NCI-H460 (cell line): ENCODE data around the gene MDM2. TPM values are rescaled to one million over a fixed set of nuclear protein-coding genes. Genes with fewer than 3 reads are reported as not detected.
A peak's percentile ranks its signal among the peaks of the same experiment; 100 is the strongest.
"Not testable (repeated sequence)": the region's sequence is repeated elsewhere in the genome, so short reads cannot be mapped to it uniquely, and the experiment has no call there.

Experiments
- DNase-seq: peaks from one replicate; pipeline ENCODE4 v3.0.0-alpha.2; 2016; ENCODE audit warnings: low read depth; ENCODE audit errors: extremely low read depth
- total RNA-seq: library from RNA; depleted of rRNA; stranded (reverse); fragments of >200 nt; shearing (Covaris generic); gene quantifications from 2 replicates; pipeline ENCODE4 v1.2.3, GENCODE V29; 2014

Gene MDM2
- total RNA-seq, 1 experiment from 2014 or later: 190 TPM

DNA sequence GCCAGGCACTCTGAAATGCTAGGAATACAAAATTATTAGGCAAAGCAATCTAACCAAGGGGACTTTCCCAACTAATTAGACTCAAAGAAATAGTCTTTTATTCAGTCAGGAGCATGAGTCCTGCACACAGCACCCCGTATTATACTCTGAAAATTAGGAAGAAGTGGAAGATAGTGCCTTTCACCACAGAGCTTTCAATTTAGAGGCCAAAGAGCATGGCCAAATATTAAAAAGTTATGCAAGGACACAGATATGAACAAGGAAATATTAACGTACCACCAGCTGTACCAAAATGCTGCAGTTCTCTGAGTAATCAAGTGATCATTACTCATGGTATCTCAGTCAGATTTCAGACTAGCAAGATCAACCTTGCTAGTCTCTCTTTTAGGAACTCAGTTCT is 22.6 kb upstream of the MDM2 start:
- no peak for DNase-seq

DNA sequence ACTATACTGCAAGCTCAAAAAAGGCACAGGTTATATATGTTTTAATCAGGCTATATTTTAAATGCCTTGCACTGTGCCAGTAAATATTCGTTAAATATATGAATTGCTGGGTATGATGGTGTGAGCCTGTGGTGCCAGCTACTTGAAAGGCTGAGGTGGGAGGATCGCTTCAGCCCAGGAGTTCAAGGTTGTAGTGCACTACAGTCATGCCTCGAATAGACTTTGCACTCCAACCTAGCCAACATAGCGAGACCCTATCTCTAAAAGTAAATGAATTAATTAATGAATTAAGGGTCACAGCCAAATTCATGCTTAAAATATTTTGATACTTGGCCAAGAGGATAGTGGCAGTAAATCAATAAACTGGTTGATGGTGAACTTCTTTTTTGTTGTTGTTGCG is 22.2 kb upstream of the MDM2 start:
- no peak for DNase-seq

DNA sequence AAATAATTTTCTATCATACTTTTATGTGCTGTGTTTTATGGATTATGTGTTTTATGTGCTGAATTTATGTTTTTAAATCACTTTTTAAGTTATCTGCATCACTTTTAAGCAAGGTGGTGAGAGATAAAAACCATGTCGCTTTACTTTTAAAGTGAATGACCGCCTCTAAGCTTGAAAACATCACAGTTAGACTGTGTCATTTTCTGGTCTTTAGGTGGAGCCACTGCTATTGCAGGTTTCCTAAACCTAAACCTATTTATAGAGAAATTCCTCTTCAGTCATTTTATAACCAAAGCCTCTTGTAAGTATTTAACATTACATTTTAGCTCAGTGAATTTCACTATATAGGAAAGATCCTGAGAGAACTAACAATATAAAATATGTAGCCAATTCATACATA is 21.0 kb upstream of the MDM2 start:
- DNase-seq: peak; percentile 38

DNA sequence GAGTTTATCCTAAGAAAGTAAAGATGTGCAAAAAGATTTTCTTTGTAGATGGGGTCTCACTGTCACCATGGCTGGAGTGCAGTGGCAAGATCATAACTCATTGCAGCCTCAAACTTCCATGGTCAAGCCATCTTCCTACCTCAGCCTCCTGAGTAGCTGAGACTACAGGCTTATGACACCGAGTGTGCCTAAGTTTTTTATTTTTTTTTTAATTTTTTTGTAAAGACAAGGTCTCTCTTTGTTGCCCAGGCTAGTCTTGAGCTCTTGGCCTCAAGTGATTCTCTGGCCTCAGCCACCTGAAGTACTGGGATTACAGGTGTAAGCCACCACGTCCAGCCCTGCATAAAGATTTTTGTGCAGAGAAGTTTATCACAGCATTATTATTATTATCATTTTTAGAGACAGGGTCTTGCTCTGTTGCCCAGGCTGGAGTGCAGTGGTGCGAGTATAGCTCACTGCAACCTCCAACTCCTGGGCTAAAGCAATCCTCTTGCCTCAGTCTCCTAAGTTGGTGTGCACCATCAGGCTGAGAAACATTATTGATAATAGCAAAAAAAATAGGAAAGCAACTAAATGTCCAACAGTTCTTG is 19.3 kb upstream of the MDM2 start:
- no peak for DNase-seq

DNA sequence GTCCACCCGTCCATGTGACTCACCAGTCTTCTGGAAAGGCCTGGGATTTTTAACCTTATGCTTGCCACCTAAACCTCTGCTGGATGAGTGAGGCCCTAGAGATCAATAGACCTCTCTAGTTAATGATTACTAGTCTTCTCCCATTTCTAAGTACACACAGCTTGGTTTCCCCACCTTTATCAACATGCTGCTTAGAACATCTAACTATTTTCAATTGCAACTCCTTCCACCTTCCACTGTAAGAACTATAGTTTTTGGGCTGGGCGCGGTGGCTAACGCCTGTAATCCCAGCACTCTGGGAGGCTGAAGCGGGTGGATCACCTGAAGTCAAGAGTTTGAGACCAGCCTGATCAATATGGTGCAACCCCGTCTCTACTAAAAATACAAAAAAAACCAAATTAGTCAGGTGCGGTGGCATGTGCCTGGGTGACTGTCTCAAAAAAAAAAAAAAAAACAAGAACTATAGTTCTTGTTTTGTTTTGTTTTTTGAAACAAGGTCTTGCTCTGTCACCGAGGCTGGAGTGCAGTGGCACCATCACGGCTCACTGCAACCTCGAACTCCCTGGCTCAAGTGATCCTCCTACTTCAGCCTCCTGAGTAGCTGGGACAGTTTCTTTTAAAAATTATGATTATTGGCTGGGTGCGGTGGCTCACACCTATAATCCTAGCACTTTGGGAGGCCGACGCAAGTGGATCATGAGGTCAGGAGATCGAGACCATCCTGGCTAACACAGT is 18.7 kb upstream of the MDM2 start:
- no peak for DNase-seq

DNA sequence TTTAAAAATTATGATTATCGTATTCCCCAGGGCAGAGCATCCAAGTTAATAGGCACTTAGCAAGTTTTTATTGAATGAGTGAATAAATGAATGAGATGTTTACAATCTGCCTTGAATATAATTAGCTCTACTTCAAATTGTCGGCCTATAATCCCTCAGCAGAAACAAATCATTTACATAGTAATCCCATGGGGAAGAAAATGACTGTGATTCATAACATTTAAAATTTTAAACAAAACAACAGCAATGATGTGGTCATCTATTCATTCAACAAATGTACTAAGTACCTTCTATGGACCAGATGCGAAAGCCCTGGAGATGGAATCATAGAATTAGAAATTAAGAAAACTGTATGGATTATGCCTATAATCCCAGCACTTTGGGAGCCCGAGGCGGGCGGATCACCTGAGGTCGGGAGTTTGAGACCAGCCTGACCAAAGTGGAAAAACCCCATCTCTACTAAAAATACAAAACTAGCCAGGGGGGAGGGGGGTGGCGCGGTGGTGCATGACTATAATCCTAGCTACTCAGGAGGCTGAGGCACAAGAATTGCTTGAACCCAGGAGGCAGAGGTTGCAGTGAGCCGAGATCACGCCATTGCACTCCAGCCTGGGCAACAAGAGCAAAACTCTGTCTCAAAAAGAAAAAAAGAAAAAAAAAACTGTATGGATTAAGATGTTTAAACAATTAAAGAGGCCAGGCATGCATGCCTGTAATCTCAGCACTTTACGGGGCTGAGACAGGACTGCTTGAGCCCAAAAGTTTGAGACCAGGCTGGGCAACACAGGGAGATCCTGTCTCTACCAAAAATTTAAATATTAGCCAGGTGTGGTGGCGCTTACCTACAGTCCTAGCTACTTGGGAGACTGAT is 17.7 kb upstream of the MDM2 start:
- no peak for DNase-seq

DNA sequence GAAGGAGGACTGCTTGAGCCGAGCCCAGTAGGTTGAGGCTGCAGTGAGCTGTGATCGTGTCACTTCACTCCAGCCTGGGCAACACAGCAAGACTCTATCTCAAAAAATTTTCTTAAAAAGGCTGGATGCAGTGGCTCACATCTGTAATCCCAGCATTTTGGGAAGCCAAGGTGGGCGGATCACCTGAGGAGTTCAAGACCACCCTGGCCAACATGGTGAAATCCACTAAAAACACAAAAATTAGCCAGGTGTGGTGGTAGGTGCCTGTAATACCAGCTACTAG is 17.1 kb upstream of the MDM2 start:
- no peak for DNase-seq

DNA sequence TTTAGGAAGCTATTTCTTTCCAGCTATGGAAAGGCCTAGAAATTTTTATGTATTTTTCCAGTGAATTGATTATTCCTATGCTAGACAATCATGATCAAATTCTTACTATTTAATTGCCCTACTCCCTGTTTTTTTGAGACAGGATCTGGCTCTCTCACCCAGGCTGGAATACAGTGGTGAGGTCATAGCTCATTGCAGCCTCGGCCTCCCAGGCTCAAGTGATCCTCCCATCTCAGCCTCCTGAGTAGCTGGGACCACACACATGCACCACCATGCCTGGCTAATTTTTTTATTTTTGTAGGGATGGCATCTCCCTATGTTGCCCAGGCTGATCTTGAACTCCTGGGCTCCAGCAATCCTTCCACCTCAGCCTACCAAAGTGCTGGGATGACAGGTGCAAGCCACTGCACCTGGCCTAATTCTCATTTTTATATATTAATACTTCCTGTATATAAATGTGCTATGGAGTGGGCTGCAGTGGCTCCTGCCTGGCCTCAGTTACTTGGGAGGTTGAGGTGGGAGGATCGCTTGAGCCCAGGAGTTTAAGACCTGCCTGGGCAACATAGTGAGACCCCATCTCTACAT is 16.0 kb upstream of the MDM2 start:
- no peak for DNase-seq

DNA sequence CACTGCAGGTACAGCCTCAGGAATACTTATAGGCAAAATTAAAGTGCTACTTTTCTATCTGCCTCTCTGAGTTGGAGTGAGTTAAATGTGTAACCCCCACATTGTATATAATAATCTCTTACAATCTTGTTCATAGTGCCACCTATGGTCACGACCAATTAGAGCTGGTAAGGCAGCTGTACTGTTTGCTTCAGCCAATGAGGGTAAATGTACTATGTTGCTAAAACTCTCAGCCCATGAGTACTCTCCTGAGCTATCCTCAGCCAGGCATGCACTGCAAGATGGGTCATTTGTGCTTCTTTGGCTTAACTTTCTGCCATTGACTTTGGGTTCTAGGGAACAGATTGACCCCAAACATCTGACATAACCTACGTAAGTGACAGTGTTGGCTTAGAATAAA is 15.0 kb upstream of the MDM2 start:
- peak; percentile 71 for DNase-seq

DNA sequence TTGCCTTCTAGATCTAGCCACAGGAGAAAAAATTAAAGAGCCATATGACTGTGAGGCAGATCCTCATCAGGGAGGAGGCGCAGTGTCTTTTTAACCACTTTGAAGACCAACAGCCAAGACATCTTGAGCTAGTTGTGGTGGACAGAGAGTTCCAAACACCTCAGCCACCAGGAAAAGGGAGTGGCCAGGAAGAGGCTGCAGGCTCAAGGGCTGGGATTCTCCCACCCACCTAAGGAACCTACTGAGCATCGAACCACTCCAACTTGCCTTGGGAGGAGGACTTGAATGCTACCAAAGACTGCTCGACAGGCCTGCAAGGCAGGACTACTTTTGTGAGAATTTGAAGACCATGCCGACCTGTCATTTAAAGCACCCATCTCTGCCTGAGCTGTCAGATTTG is 14.5 kb upstream of the MDM2 start:
- no peak for DNase-seq

DNA sequence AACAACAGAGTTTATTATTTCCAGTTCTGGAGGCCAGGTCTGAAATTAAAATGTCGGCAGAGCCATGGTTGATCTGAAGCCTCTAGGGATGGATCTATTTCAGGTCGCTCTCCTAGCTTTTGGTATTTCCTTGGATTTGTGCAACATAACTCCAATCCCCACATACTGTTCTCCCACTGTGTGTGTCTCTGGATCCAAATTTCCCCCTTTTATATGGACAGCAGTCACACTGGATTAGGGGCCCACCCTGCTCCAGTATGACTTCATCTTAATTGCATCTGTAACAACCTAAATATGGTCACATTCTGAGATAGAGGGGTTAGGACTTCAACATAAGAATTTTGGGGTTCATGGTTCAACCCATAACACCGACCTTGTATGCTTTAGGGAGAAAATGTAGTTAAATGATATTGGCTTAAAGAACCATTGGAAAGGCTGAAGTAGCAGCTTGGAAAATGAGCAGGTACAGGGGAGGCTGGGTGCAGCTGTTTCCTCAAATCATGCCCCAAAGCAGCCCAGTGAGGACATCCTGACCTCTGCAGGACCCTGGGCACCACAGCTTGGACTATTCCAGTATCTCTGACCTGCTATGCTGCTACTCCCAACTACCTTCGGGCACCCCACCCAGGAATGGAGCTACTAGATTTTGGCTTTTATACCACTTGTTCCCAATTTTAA is 13.9 kb upstream of the MDM2 start:
- DNase-seq: no peak

DNA sequence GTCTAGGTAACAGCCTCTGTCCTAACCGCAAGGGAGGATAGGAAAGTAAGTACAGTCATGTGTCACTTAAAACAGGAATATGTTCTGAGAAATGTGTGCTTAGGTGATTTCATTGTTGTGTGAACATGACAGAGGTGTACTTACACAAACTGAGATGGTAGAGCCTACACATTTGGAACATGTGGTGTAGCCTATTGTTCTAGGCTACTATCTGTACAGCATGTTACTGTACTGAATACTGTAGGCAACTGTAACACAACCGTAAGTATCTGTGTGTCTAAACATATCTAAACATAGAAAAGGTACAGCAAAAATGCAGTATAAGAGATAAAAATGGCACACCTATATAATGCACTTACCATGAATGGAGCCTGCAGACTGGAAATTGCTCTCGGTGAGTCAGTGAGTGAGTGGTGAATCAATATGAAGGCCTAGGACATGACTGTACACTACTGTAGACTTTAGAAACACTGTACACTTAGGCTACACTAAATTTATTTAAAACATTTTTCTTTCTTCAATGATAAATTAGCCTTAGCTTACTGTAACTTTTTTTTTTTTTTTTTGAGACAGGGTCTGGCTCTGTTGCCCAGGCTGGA is 13.2 kb upstream of the MDM2 start:
- DNase-seq: no peak

DNA sequence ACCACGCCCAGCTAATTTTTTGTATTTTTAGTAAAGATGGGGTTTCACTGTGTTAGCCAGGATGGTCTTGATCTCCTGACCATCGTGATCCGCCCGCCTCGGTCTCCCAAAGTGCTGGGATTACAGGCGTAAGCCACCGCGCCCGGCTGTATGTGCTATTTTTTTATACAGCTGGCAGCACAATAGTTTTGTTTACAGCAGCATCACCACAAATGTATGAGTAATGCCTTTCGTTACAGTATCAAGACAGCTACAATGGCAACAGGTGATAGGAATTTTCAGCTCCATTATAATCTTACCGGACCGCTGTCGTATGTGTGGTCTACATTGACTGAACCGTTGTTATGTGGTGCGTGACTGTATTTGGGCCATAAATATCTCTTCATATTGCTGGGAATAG is 11.6 kb upstream of the MDM2 start:
- DNase-seq: no peak

DNA sequence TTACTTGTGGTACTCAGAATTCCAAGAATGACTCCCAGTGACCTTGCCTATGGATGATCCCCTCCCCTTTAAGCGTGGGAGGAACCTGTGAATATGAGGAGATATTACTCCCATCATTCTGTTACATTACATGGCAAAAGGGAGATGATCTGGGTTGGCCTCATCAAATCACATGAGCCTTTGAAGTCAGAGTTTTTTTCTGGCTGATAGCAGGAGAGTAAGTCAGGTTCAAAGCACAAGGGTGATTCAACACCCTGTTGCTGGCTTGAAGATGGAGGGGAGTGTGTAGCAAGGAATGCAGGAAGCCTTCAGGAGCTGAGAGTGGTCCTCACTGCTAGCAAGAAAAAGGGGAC is 9.1 kb upstream of the MDM2 start:
- no peak for DNase-seq

DNA sequence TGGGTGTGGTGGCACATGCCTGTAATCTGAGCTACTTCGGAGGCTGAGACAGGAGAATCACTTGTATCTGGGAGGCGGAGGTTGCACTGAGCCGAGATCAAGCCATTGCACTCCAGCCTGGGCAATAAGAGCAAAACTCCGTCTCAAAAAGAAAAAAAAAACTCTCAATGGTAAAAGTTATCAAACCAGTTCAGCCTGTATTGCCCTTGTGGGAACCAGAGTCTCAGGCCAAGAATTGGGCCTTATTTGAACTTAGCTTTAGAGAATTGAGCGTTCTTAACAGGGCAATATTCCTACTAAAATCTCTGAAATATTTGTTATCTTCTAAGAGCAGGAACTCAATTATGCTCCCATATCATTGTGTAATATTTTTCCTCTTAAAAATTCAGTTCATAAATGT is 7.7 kb upstream of the MDM2 start:
- DNase-seq: no peak

DNA sequence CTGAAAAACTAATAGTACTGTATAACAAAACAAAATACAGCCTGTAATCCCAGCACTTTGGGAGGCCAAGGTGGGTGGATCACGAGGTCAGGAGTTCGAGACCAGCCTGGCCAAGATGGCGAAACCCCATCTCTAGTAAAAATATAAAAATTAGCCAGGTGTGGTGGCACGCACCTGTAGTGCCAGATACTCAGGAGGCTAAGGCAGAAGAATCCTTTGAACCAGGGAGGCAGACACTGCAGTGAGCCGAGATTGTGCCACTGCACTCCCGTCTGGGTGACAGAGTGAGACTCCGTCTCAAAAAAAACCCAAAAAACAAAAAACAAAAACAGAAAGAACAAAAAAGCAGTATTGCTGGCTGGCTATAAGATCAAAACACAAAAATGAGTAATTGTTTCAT is 6.9 kb upstream of the MDM2 start:
- not testable (repeated sequence) for DNase-seq

DNA sequence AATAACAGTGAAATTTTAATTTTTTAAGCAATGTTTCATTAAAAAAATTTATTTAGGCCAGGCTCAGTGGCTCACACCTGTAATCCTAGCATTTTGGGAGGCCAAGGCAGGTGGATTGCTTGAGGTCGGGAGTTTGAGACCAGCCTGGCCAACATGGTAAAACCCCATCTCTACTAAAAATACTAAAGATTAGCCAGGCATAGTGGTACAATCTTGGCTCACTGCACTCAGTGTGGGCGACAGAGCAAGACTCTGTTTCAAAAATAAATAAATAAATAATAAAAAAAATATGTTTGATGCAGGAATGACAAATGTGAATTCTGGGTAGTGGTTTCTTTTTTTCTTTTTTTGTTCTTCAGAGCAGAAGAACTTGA is 5.6 kb upstream of the MDM2 start:
- DNase-seq: not testable (repeated sequence)

DNA sequence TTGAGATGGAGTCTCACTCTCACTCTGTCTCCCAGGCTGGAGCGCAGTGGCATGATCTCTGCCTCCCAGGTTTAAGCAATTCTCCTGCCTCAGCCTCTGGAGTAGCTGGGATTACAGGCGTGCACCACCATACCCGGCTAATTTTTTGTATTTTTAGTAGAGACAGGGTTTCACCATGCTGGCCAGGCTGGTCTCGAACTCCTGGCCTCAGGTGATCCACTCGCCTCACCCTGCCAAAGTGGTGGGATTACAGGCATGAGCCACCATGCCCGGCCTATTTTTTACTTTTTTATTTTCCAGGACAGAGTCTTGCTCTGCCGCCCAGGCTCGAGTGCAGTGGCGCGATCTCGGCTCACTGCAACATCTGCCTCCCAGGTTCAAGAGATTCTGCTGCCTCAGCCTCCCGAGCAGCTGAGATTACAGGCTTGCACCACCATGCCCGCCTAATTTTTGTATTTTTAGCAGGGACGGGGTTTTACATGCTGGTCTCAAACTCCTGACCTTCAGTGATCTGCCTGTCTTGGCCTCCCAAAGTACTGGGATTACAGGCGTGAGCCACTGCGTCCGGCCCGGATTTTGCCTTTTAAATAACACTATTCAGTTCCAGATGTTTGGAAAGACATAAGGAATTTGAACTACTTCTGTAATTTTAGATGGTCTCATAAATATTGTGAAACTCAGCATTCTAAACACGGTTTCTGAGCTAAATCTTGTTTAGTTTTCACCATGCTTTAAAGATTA is 4.9 kb upstream of the MDM2 start:
- DNase-seq: not testable (repeated sequence)

DNA sequence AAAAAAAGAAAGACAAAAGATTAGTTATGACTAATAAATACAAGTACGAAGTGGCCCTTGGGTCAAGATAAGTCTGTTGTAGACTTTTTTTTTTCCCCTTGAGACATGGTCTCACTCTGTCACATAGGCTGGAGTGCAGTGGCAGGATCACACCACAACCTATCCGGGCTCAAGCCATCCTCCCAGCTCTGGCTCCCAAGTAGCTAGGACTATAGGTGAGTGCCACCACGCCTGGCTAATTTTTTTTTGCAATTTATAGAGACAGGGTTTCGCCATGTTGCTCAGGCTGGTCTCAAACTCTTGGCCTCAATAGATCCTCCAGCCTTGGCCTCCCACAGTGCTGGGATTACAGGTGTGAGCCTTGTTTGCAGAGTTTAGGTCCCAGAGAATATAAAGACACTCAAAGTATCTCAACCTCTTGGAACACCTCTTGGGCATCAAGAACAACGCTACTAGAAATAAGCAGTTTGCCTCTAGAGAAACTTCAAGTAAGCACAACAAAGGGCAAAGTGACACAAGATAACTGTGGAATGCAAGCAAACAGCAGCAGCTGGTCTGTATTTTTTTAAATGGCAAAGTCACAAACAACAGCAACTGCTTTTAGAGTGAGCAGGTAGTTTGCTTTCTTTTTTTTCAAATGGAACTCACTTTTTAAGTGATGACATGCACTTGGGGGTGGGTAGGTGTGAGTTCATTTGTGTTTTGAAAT is 3.9 kb upstream of the MDM2 start:
- DNase-seq: no peak
